Endothelial cell of umbilical vein (primary cell): Measurements from ENCODE around the gene NAGLU. TPM values are rescaled to one million over a fixed set of nuclear protein-coding genes. Genes with fewer than 3 reads are reported as not detected.

Source experiments
- BruUV-seq: library from RNA; stranded (reverse); fragments of 400-500 nt; replicated peaks from 2 replicates; lab custom pipeline; 2021; lab: Mats Ljungman, UMichigan
- CTCF ChIA-PET: fragments of 300-600, 350-600 bp; sonication (Branson Sonifier 250); formaldehyde crosslinking; loops from one replicate; lab custom pipeline; 2021; ENCODE audit warnings: antibody characterized with exemption, inconsistent platforms; lab: Charles Lee
- POLR2A ChIA-PET: fragments of 300-600, 350-600 bp; sonication (Branson Sonifier 250); formaldehyde crosslinking; loops from one replicate; lab custom pipeline; 2021; ENCODE audit warnings: antibody characterized with exemption, inconsistent platforms; lab: Charles Lee
- DNase-seq: peaks from one replicate; pipeline ENCODE4 v3.0.0-alpha.2; 2011; ENCODE audit warnings: low read depth, low spot score
- FAIRE-seq: peaks from 2 replicates; lab custom pipeline; 2011; peaks lifted over from hg19 to GRCh38; lab: Jason Lieb, UNC
- H2AFZ ChIP-seq: 2 replicates; pipeline ENCODE4 v1.6.0; 2012; ENCODE audit warnings: low read depth, low read length, control low read depth, inconsistent platforms
- H3K27ac ChIP-seq: 2 replicates; pipeline ENCODE4 v1.5.1; 2011; ENCODE audit warnings: low read depth, mild to moderate bottlenecking, control low read depth, low read length, moderate library complexity; ENCODE audit not compliant: insufficient read depth
- H3K27me3 ChIP-seq, 2 experiments: 2 replicates each; pipeline versions ENCODE4 v1.6.0 to v1.6.1; 2011; ENCODE audit warnings: low read length in 2 of 2, mixed read lengths in 1 of 2; ENCODE audit not compliant: control insufficient read depth in 2 of 2, insufficient read depth in 2 of 2
- H3K36me3 ChIP-seq, 2 experiments: 2 replicates in 1 of 2; 3 replicates in 1 of 2; pipeline ENCODE4 v1.5.1; 2011; ENCODE audit warnings: low read length in 2 of 2, mild to moderate bottlenecking in 1 of 2, moderate library complexity in 1 of 2; ENCODE audit not compliant: control insufficient read depth in 2 of 2, insufficient read depth in 2 of 2; ENCODE audit errors: extremely low read depth in 1 of 2
- H3K4me1 ChIP-seq: 3 replicates; pipeline ENCODE4 v1.5.1; 2011; ENCODE audit warnings: mild to moderate bottlenecking, low read length; ENCODE audit not compliant: control insufficient read depth, insufficient read depth; ENCODE audit errors: extremely low read depth
- H3K4me2 ChIP-seq: 2 replicates; pipeline ENCODE4 v1.6.1; 2011; ENCODE audit warnings: low read length, control low read depth, mixed read lengths; ENCODE audit not compliant: insufficient read depth
- H3K4me3 ChIP-seq, 3 experiments: fragments of 200-600 bp in 1 of 3; sonication (generic), shearing (Covaris generic) in 1 of 3; replicated peaks in 1 of 3; 2 replicates each; pipeline ENCODE4 v1.5.1; 2011 to 2016; ENCODE audit warnings: control low read depth in 3 of 3, low read length in 3 of 3, mild to moderate bottlenecking in 2 of 3, inconsistent platforms in 1 of 3, low read depth in 1 of 3, moderate library complexity in 1 of 3; ENCODE audit not compliant: insufficient read depth in 1 of 3
- H3K79me2 ChIP-seq: 2 replicates; pipeline ENCODE4 v1.6.0; 2012; ENCODE audit warnings: low read length, inconsistent platforms; ENCODE audit not compliant: control insufficient read depth, insufficient read depth
- H3K9ac ChIP-seq: replicated peaks from 2 replicates; pipeline ENCODE3; 2011; ENCODE audit warnings: low read length, control low read depth; ENCODE audit not compliant: insufficient read depth; ENCODE audit errors: extremely low read depth
- H3K9me1 ChIP-seq: replicated peaks from 3 replicates; pipeline ENCODE4 v1.6.0; 2011; ENCODE audit warnings: mild to moderate bottlenecking, low read length; ENCODE audit not compliant: control insufficient read depth, insufficient read depth; ENCODE audit errors: extremely low read depth
- H3K9me3 ChIP-seq: replicated peaks from 2 replicates; pipeline ENCODE4 v1.5.1; 2012; ENCODE audit warnings: low read length, inconsistent platforms; ENCODE audit not compliant: control insufficient read depth, insufficient read depth
- H4K20me1 ChIP-seq: replicated peaks from 2 replicates; pipeline ENCODE3; 2011; ENCODE audit warnings: mild to moderate bottlenecking, low read length; ENCODE audit not compliant: control insufficient read depth, insufficient read depth; ENCODE audit errors: extremely low read depth
- EZH2 ChIP-seq: IDR thresholded peaks from 2 replicates; pipeline ENCODE4 v1.6.1; 2012; ENCODE audit warnings: borderline replicate concordance, low read depth, mild to moderate bottlenecking, moderate library complexity, low read length, inconsistent platforms; ENCODE audit not compliant: severe bottlenecking
- FOS ChIP-seq: IDR thresholded peaks from 2 replicates; pipeline ENCODE4 v1.6.1; 2011; ENCODE audit warnings: mild to moderate bottlenecking, low read length, moderate library complexity, borderline replicate concordance; ENCODE audit not compliant: insufficient read depth
- GATA2 ChIP-seq: IDR thresholded peaks from 2 replicates; pipeline ENCODE4 v1.7.0; 2011; ENCODE audit warnings: low read depth, mild to moderate bottlenecking, moderate library complexity, mixed read lengths, low read length; ENCODE audit not compliant: insufficient read length, insufficient read depth
- MYC ChIP-seq: IDR thresholded peaks from one replicate; pipeline ENCODE4 v1.6.1; 2011; ENCODE audit warnings: mild to moderate bottlenecking, low read depth, low read length
- POLR2A ChIP-seq: IDR thresholded peaks from 2 replicates; pipeline ENCODE4 v1.6.1; 2012; ENCODE audit warnings: low read depth, mild to moderate bottlenecking, control low read depth, low read length
- POLR2AphosphoS5 ChIP-seq: IDR thresholded peaks from 2 replicates; pipeline ENCODE4 v1.6.1; 2012; ENCODE audit warnings: low read depth, mild to moderate bottlenecking, control low read depth, low read length, moderate library complexity; ENCODE audit not compliant: insufficient read depth
- dilution Hi-C: fragments of 300-500 bp; cut with MboI; formaldehyde crosslinking; loops from one replicate; pipeline ENCODE4 v1.15.0; 2019; ENCODE audit warnings: low sequenced_read_pairs; ENCODE audit not compliant: extremely low pct_ligation_motif_present
- intact Hi-C: fragments of 100-400 bp; cut with micrococcal nuclease; formaldehyde crosslinking; loops from one replicate; pipeline ENCODE4 v1.10.0; 2022
- polyA plus RNA-seq, 4 experiments: library from polyadenylated mRNA; depleted of rRNA in 3 of 4; stranded (reverse) in 3 of 4; unstranded in 1 of 4; fragments of >200 nt; gene quantifications; 2 replicates each; pipeline versions ENCODE4 v1.2.1 to v1.2.3, GENCODE V29; 2011 to 2012; ENCODE audit warnings: missing spikeins in 1 of 4
- total RNA-seq: library from RNA; stranded (reverse); gene quantifications from 2 replicates; pipeline ENCODE4 v1.2.3, GENCODE V29; 2021
- TF ChIP-seq, protein P1 (sequence below): IDR thresholded peaks from 2 replicates; pipeline ENCODE4 v1.6.1; 2011; ENCODE audit not compliant: insufficient read depth, insufficient read length
- TF ChIP-seq, protein P2 (sequence below), 2 donors: IDR thresholded peaks; 1 replicate in 1 of 2; 2 replicates in 1 of 2; pipeline ENCODE4 v1.5.1; 2011; ENCODE audit warnings: low read length in 2 of 2, mild to moderate bottlenecking in 2 of 2, moderate library complexity in 2 of 2, control low read depth in 1 of 2, inconsistent platforms in 1 of 2, low read depth in 1 of 2; ENCODE audit not compliant: insufficient read depth in 1 of 2; ENCODE audit errors: extremely low read depth in 1 of 2

The NAGLU gene
- total and polyA plus RNA-seq, 2 donors (not counting 3 experiments of a cell fraction or from before 2014, with no cell fraction given) = 50.2 to 54.2 TPM

DNA sequence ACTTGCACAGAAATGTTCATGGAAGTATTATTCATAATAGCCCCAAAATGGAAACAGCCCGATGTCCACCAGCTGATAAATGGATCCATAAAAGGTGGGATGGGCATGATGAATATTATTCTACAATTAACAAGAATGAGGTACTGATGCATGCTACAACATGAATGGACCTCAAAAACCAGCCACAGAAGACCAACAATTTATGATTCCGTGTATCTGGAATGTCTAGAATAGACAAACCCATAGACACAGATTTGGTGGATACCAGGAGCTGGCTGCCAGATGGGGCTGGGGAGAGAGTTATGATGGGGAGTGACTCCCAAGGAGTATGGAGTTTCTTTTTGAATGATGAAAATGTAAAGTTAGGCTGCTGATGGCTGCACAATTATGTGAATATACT lies 10.8 kb upstream of the NAGLU start:
- ChIA-PET CTCF (interaction anchor here (3.8 kb wide), 1 partner anchor 203 kb away, joined by 94 read pairs; no protein-coding TSS in a partner anchor), POLR2A (no interaction called here)
- H3K4me3 ChIP-seq = no peak overlapping the region
- FAIRE-seq = no peak
- no peak overlapping the region for H3K9ac ChIP-seq
- H3K36me3 ChIP-seq = no peaks in the 10 kb centered on the region
- no peaks in the 10 kb centered on the region for H3K27me3 ChIP-seq
- no TSS peak for BruUV-seq
- no peak for DNase-seq
- H3K4me2 ChIP-seq = no peak overlapping the region
- no peaks in the 10 kb centered on the region for H4K20me1 ChIP-seq
- peaks cover 37% of the 10 kb centered on the region for H3K4me1 ChIP-seq
- no peak for TF ChIP-seq GATA2
- no peak for TF ChIP-seq EZH2
- no peak for TF ChIP-seq FOS
- no peaks in the 10 kb centered on the region for H3K9me1 ChIP-seq
- no peak overlapping the region for H2AFZ ChIP-seq
- no peak overlapping the region for H3K27ac ChIP-seq
- H3K79me2 ChIP-seq = no peaks in the 10 kb centered on the region
- H3K9me3 ChIP-seq = no peaks in the 10 kb centered on the region
- dilution Hi-C loops (no loop called here), intact Hi-C loops (loop anchor here (10.0 kb wide), 2 partner anchors 390 to 500 kb away; partner anchors contain the start of gene NKIRAS2)

DNA sequence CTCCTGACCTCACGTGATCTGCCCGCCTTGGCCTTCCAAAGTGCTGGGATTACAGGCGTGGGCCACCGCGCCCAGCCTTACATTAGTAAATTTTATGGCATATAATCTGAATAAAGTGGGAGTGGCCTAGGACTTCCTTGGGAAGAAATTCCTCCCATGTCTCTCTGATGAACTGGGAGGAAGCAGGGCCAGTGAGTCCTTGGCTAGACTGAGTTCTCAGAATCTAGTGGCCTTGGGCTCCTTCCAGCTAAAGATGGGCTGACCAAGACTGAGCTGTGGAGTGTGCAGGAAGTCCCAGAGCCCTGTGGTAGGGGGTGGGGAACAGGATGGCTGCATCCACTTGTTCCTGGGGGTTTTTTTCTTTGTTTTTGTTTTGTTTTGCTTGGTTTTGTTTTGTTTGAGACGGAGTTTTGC lies 10.0 kb upstream of the NAGLU start:
- dilution Hi-C loops = no loop called here
- POLR2A ChIA-PET = no interaction called here
- no TSS peak for BruUV-seq

More for the DNA sequence above, 10.0 kb upstream of the NAGLU start:
- no peak overlapping the region for H3K9ac ChIP-seq
- H4K20me1 ChIP-seq = no peaks in the 10 kb centered on the region
- H3K27ac ChIP-seq = peak overlapping the region; percentile 40
- CTCF ChIA-PET = interaction anchor here (1.5 to 3.8 kb wide), 6 partner anchors 8 to 303 kb away, joined by 5 to 114 read pairs (median 34); partner anchors contain the start of gene CAVIN1
- TF ChIP-seq FOS (no peak), POLR2AphosphoS5 (no peak), GATA2 (no peak), EZH2 (no peak), POLR2A (no peak), MYC (no peak)
- TF ChIP-seq, protein P1, sequence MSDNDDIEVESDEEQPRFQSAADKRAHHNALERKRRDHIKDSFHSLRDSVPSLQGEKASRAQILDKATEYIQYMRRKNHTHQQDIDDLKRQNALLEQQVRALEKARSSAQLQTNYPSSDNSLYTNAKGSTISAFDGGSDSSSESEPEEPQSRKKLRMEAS = no peak
- TF ChIP-seq, protein P2, sequence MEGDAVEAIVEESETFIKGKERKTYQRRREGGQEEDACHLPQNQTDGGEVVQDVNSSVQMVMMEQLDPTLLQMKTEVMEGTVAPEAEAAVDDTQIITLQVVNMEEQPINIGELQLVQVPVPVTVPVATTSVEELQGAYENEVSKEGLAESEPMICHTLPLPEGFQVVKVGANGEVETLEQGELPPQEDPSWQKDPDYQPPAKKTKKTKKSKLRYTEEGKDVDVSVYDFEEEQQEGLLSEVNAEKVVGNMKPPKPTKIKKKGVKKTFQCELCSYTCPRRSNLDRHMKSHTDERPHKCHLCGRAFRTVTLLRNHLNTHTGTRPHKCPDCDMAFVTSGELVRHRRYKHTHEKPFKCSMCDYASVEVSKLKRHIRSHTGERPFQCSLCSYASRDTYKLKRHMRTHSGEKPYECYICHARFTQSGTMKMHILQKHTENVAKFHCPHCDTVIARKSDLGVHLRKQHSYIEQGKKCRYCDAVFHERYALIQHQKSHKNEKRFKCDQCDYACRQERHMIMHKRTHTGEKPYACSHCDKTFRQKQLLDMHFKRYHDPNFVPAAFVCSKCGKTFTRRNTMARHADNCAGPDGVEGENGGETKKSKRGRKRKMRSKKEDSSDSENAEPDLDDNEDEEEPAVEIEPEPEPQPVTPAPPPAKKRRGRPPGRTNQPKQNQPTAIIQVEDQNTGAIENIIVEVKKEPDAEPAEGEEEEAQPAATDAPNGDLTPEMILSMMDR (IDR thresholded peaks at IDR 0.05; ENCODE audit: extremely low read depth in 1 of 2, insufficient read depth in 1 of 2, low read depth in 1 of 2, low read length in 2 of 2) = no peak
- intact Hi-C loops = loop anchor here (10.0 kb wide), 2 partner anchors 391 to 501 kb away; partner anchors contain the start of gene NKIRAS2
- no peaks in the 10 kb centered on the region for H3K27me3 ChIP-seq
- FAIRE-seq (peak; percentile 97), DNase-seq (peak; percentile 66)
- peaks cover 29% of the 10 kb centered on the region for H3K4me1 ChIP-seq
- H3K9me1 ChIP-seq = no peaks in the 10 kb centered on the region
- peak overlapping the region; percentile 7 for H2AFZ ChIP-seq
- no peaks in the 10 kb centered on the region for H3K36me3 ChIP-seq
- no peak overlapping the region for H3K4me2 ChIP-seq
- H3K4me3 ChIP-seq = no peak overlapping the region
- no peaks in the 10 kb centered on the region for H3K79me2 ChIP-seq
- no peaks in the 10 kb centered on the region for H3K9me3 ChIP-seq
